KMS-11 (cell line): Measurements from ENCODE around the gene BRD2.

Experiments
- H2AFZ ChIP-seq: fragments of 200-600 bp; sonication (generic); 2 replicates; pipeline ENCODE4 v1.6.1; 2016; ENCODE audit warnings: antibody characterized with exemption, mixed run types, low read depth
- H3K27ac ChIP-seq: fragments of 200-600 bp; sonication (generic); 2 replicates; pipeline ENCODE4 v1.6.1; 2016; ENCODE audit warnings: mild to moderate bottlenecking, mixed run types
- H3K27me3 ChIP-seq: fragments of 200-600 bp; sonication (generic); 2 replicates; pipeline ENCODE4 v1.6.1; 2017; ENCODE audit warnings: mild to moderate bottlenecking, low read depth, mixed run types, moderate library complexity; ENCODE audit not compliant: insufficient read depth
- H3K36me3 ChIP-seq: fragments of 200-600 bp; sonication (generic); 2 replicates; pipeline ENCODE4 v1.6.1; 2017; ENCODE audit warnings: mild to moderate bottlenecking, mixed run types; ENCODE audit not compliant: insufficient read depth
- H3K4me1 ChIP-seq: fragments of 200-600 bp; sonication (generic); 2 replicates; pipeline ENCODE4 v1.6.1; 2016; ENCODE audit warnings: mild to moderate bottlenecking, low read depth, mixed run types; ENCODE audit not compliant: poor library complexity, severe bottlenecking
- H3K4me2 ChIP-seq: fragments of 200-600 bp; sonication (generic); 2 replicates; pipeline ENCODE4 v1.7.0; 2016; ENCODE audit warnings: mild to moderate bottlenecking, mixed run types
- H3K4me3 ChIP-seq: fragments of 200-600 bp; sonication (generic); IDR thresholded peaks from 2 replicates; pipeline ENCODE4 v1.6.1; 2017; ENCODE audit warnings: low read depth, low read length, mixed read lengths; ENCODE audit not compliant: insufficient read depth
- H3K79me2 ChIP-seq: fragments of 200-600 bp; sonication (generic); 2 replicates; pipeline ENCODE4 v1.6.1; 2016; ENCODE audit warnings: low read depth, mixed run types; ENCODE audit not compliant: insufficient read depth
- H3K9ac ChIP-seq: fragments of 200-600 bp; sonication (generic); 2 replicates; pipeline ENCODE4 v1.6.1; 2016; ENCODE audit warnings: mild to moderate bottlenecking, mixed run types
- H4K20me1 ChIP-seq: fragments of 200-600 bp; sonication (generic); 2 replicates; pipeline ENCODE4 v1.6.1; 2016; ENCODE audit warnings: mild to moderate bottlenecking, mixed run types; ENCODE audit not compliant: insufficient read depth
- TF ChIP-seq, protein P1 (sequence below): fragments of 200-600 bp; sonication (generic); conservative IDR thresholded peaks from 2 replicates; pipeline ENCODE4 v1.6.1; 2017; ENCODE audit warnings: low read depth, mild to moderate bottlenecking, antibody characterized with exemption, low read length, moderate library complexity, mixed read lengths

BRD2 gene

DNA sequence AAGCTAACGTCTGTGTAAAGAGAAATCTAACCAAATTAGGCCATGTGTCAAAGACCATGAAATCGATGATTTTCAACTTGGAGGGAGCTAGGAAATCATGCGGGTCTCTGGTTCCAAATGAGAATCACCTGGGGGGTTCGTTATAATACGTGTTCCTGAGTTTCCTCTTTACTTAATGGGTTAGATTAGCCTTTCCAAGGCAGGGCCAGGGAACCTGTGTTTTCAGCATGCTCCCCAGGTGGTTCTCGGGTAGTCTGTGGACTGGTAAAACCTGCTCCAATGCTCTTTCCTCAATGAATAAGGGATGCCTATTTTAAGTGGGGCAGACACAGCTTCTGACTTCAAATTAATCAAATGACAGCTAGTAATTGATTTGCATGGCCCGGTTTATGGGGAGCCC, 42.0 kb downstream of the BRD2 start:
- no peak overlapping the region for H3K27ac ChIP-seq
- H4K20me1 ChIP-seq: no peaks in the 10 kb centered on the region
- no peaks in the 10 kb centered on the region for H3K27me3 ChIP-seq
- H3K79me2 ChIP-seq: no peaks in the 10 kb centered on the region
- no peak overlapping the region for H3K4me2 ChIP-seq
- no peaks in the 10 kb centered on the region for H3K4me1 ChIP-seq
- no peak overlapping the region for H3K4me3 ChIP-seq
- no peak overlapping the region for H2AFZ ChIP-seq
- TF ChIP-seq, protein P1, sequence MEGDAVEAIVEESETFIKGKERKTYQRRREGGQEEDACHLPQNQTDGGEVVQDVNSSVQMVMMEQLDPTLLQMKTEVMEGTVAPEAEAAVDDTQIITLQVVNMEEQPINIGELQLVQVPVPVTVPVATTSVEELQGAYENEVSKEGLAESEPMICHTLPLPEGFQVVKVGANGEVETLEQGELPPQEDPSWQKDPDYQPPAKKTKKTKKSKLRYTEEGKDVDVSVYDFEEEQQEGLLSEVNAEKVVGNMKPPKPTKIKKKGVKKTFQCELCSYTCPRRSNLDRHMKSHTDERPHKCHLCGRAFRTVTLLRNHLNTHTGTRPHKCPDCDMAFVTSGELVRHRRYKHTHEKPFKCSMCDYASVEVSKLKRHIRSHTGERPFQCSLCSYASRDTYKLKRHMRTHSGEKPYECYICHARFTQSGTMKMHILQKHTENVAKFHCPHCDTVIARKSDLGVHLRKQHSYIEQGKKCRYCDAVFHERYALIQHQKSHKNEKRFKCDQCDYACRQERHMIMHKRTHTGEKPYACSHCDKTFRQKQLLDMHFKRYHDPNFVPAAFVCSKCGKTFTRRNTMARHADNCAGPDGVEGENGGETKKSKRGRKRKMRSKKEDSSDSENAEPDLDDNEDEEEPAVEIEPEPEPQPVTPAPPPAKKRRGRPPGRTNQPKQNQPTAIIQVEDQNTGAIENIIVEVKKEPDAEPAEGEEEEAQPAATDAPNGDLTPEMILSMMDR: no peak
- H3K9ac ChIP-seq: no peak overlapping the region
- H3K36me3 ChIP-seq: no peaks in the 10 kb centered on the region

- Histone ChIP-seq H3K27ac (no peak overlapping the region), H2AFZ (no peak overlapping the region), H4K20me1 (no peaks in the 10 kb centered on the region), H3K27me3 (no peaks in the 10 kb centered on the region), H3K36me3 (no peaks in the 10 kb centered on the region), H3K4me1 (no peaks in the 10 kb centered on the region), H3K4me2 (no peak overlapping the region), H3K9ac (no peak overlapping the region), H3K79me2 (no peaks in the 10 kb centered on the region), H3K4me3 (no peak overlapping the region)
- TF ChIP-seq, protein P1: no peak
Observed at GRCh38 chr6:33013608-33014007, 45.2 kb downstream of the BRD2 start.

DNA sequence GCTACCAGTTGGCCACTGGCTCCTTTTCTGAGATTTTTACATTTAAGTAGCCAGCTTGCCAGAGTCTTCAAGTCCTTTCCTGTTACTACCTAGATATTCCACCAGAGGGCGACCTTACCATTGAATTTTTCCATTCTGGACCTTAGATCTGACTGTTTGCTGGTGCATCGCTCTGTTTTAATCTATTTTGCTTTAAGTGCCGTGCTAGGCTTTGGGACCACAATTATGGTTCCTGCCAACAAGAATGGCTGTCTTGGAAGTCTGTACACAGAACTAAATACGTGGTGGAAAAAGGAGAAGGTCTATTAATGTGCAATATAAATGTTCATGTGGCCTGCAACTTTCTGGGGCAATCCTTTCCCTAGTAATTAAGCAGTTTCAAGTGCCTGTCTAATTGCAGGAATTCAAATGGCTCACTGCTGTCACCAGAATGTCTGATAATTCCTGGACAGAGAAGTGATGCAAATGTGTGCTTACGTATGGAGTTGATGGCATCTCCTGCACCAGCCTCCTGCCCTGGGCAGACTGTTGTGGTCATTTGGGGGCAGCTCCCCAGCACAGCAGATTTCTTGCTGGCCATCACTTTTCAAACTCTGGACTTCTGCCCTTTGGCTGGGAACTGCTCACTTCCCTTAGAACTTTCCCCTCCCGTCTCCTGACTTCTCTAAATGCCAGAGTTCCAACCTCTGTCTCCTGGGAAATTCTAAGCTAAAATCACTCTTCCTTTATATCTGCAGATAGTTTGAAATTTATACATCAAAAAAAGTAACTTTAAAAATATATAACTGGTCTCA, 46.6 kb downstream of the BRD2 start:
- H3K4me2 ChIP-seq: no peak overlapping the region
- H2AFZ ChIP-seq: peak overlapping the region; percentile 5; the same call in 1 of the 2 replicates

GRCh38 chr6:33015798-33016197, 47.4 kb downstream of the BRD2 start:
- Histone ChIP-seq H3K9ac (no peak overlapping the region), H2AFZ (no peak overlapping the region), H3K27me3 (no peaks in the 10 kb centered on the region)

More for the DNA sequence above, 46.6 kb downstream of the BRD2 start:
- no peaks in the 10 kb centered on the region for H3K79me2 ChIP-seq
- no peaks in the 10 kb centered on the region for H3K27me3 ChIP-seq
- H4K20me1 ChIP-seq: no peaks in the 10 kb centered on the region
- no peaks in the 10 kb centered on the region for H3K4me1 ChIP-seq
- TF ChIP-seq, protein P1: peak; percentile 84
- no peak overlapping the region for H3K9ac ChIP-seq
- H3K4me3 ChIP-seq: no peak overlapping the region
- no peaks in the 10 kb centered on the region for H3K36me3 ChIP-seq
- no peak overlapping the region for H3K27ac ChIP-seq

More at GRCh38 chr6:33015798-33016197, 47.4 kb downstream of the BRD2 start:
- Histone ChIP-seq H3K4me2 (no peak overlapping the region), H3K36me3 (no peaks in the 10 kb centered on the region), H3K4me1 (no peaks in the 10 kb centered on the region), H3K27ac (no peak overlapping the region), H3K4me3 (no peak overlapping the region), H3K79me2 (no peaks in the 10 kb centered on the region), H4K20me1 (no peaks in the 10 kb centered on the region)
- TF ChIP-seq, protein P1: no peak
